ENCODE data around the gene NCR1. TPM values are rescaled to one million over a fixed set of nuclear protein-coding genes. Genes with fewer than 3 reads are reported as not detected.

Gene NCR1
- total and polyA plus RNA-seq, 2 donors from 2014 or later = 0.91 TPM; not detected in 1

DNA sequence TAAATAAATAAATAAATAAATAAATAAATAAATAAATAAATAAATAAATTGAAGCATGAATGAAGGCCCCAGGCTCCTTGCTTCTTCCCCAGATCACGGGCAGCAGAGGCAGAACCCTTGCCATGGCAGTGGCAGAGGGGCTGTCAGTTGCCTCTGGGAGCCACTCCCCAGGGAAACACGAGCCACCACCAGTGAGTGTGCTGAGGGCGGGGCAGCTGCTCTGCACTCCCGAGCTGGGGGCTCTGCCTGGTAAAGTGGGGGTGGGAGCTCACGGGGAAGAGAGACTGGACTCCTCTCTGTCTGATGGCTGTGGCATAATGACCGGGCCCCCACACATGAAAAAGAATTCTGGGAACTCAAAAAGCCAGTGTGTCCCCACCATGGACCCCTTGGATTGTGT lies 24.1 kb upstream of the NCR1 start:
- Histone ChIP-seq H3K4me3 (ENCODE audit: low read length in 3 of 3) (no peak overlapping the region), H3K9me3 (ENCODE audit: control insufficient read depth in 2 of 3, insufficient read depth in 1 of 3, low read length in 3 of 3) (no peaks in the 10 kb centered on the region), H3K27me3 (ENCODE audit: control insufficient read depth, insufficient read depth, low read length) (no peaks in the 10 kb centered on the region), H3K36me3 (ENCODE audit: control insufficient read depth in 2 of 3, insufficient read depth in 3 of 3, low read length in 3 of 3) (no peaks in the 10 kb centered on the region), H3K27ac (ENCODE audit: low read depth in 2 of 2, low read length in 2 of 2) (no peak overlapping the region), H3K9ac (ENCODE audit: low read length in 3 of 3) (no peak overlapping the region), H3K4me1 (ENCODE audit: control insufficient read depth in 2 of 3, insufficient read depth in 2 of 3, low read depth in 1 of 3, low read length in 3 of 3) (no peaks in the 10 kb centered on the region)
- DNase-seq (no peak), FAIRE-seq (no peak)
- intact Hi-C loops (cut with DNase I) = no loop called here
- TF ChIP-seq, protein P1, sequence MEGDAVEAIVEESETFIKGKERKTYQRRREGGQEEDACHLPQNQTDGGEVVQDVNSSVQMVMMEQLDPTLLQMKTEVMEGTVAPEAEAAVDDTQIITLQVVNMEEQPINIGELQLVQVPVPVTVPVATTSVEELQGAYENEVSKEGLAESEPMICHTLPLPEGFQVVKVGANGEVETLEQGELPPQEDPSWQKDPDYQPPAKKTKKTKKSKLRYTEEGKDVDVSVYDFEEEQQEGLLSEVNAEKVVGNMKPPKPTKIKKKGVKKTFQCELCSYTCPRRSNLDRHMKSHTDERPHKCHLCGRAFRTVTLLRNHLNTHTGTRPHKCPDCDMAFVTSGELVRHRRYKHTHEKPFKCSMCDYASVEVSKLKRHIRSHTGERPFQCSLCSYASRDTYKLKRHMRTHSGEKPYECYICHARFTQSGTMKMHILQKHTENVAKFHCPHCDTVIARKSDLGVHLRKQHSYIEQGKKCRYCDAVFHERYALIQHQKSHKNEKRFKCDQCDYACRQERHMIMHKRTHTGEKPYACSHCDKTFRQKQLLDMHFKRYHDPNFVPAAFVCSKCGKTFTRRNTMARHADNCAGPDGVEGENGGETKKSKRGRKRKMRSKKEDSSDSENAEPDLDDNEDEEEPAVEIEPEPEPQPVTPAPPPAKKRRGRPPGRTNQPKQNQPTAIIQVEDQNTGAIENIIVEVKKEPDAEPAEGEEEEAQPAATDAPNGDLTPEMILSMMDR (IDR thresholded peaks at IDR 0.05; ENCODE audit: borderline replicate concordance, extremely low read depth, insufficient read depth) = no peak

DNA sequence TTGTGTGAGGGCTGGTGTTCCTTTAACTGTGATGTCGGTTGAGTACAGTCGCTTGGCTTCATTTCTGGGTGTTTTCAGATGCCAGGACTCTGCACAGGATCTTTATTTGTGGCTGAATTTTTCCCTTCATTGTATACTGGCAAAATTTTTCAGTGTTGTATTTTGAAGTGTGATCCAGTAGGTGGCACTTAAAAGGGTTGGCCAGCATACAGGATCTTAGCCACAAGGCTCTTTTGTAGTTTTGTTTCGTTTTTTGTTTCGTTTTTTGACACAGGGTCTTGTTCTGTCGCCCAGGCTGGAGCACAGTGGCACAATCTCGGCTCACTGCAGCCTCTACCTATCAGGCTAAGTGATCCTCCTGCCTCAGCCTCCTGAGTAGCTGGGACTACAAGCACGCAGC lies 23.2 kb upstream of the NCR1 start:
- intact Hi-C loops (cut with DNase I) = no loop called here
- Histone ChIP-seq H3K27me3 (ENCODE audit: control insufficient read depth, insufficient read depth, low read length) (no peaks in the 10 kb centered on the region), H3K4me1 (ENCODE audit: control insufficient read depth in 2 of 3, insufficient read depth in 2 of 3, low read depth in 1 of 3, low read length in 3 of 3) (no peaks in the 10 kb centered on the region), H3K9me3 (ENCODE audit: control insufficient read depth in 2 of 3, insufficient read depth in 1 of 3, low read length in 3 of 3) (no peaks in the 10 kb centered on the region), H3K36me3 (ENCODE audit: control insufficient read depth in 2 of 3, insufficient read depth in 3 of 3, low read length in 3 of 3) (no peaks in the 10 kb centered on the region), H3K27ac (ENCODE audit: low read depth in 2 of 2, low read length in 2 of 2) (no peak overlapping the region), H3K9ac (ENCODE audit: low read length in 3 of 3) (no peak overlapping the region), H3K4me3 (ENCODE audit: low read length in 3 of 3) (no peak overlapping the region)
- FAIRE-seq (no peak), DNase-seq (no peak)
- TF ChIP-seq, protein P1 (IDR thresholded peaks at IDR 0.05; ENCODE audit: borderline replicate concordance, extremely low read depth, insufficient read depth) = no peak

DNA sequence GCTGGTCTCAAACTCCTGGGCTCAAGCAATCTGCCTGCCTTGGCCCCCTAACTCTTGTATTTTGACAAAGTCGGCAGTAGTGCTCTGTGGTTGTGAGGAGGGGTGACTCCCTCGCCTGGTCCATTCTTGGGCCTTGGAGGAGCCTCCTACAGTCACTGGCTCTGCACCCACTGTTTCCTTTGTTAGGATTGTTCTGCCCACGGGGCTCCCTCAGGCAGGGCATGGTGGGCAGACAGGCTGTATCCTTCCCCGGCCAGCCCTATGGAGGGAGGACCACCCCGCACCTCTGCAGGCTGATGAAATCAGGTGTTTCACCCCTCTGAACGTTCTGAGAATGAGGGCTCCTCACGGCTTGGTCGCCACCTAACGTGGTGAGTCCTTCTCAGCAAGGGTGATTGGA lies 22.7 kb upstream of the NCR1 start:
- FAIRE-seq (no peak), DNase-seq (no peak)
- no peaks in the 10 kb centered on the region for H3K27me3 ChIP-seq (ENCODE audit: control insufficient read depth, insufficient read depth, low read length)
- no peak overlapping the region for H3K9ac ChIP-seq (ENCODE audit: low read length in 3 of 3)
- TF ChIP-seq, protein P1 (IDR thresholded peaks at IDR 0.05; ENCODE audit: borderline replicate concordance, extremely low read depth, insufficient read depth) = no peak
- H3K36me3 ChIP-seq (ENCODE audit: control insufficient read depth in 2 of 3, insufficient read depth in 3 of 3, low read length in 3 of 3) = no peaks in the 10 kb centered on the region
- H3K9me3 ChIP-seq (ENCODE audit: control insufficient read depth in 2 of 3, insufficient read depth in 1 of 3, low read length in 3 of 3) = no peaks in the 10 kb centered on the region
- intact Hi-C loops (cut with DNase I) = no loop called here
- no peak overlapping the region for H3K4me3 ChIP-seq (ENCODE audit: low read length in 3 of 3)
- no peaks in the 10 kb centered on the region for H3K4me1 ChIP-seq (ENCODE audit: control insufficient read depth in 2 of 3, insufficient read depth in 2 of 3, low read depth in 1 of 3, low read length in 3 of 3)
- H3K27ac ChIP-seq (ENCODE audit: low read depth in 2 of 2, low read length in 2 of 2) = no peak overlapping the region

DNA sequence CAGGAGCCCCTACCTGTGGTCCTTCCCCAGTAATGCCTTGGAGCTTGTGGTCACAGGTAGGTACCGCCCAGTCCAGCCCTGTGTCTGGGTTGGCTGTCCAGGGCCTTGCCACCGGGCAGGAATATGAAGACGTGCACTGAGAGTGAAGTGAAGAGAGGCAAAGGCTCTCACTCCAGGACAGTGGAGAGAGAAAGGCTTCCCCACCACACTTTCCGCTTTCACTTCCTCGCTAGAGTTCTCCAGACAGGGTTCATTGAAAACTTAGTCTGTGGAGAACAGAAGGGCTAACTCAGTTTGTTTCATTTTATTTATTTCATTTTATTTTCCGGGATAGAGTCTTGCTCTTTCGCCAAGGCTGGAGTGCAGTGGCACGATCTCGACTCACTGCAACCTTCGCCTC lies 17.7 kb upstream of the NCR1 start:
- FAIRE-seq (no peak), DNase-seq (no peak)
- H3K4me3 ChIP-seq (ENCODE audit: low read length in 3 of 3) = no peak overlapping the region
- TF ChIP-seq, protein P1 (IDR thresholded peaks at IDR 0.05; ENCODE audit: borderline replicate concordance, extremely low read depth, insufficient read depth) = no peak
- H3K36me3 ChIP-seq (ENCODE audit: control insufficient read depth in 2 of 3, insufficient read depth in 3 of 3, low read length in 3 of 3) = no peaks in the 10 kb centered on the region
- no peak overlapping the region for H3K9ac ChIP-seq (ENCODE audit: low read length in 3 of 3)
- intact Hi-C loops (cut with DNase I) = no loop called here
- H3K4me1 ChIP-seq (ENCODE audit: control insufficient read depth in 2 of 3, insufficient read depth in 2 of 3, low read depth in 1 of 3, low read length in 3 of 3) = no peaks in the 10 kb centered on the region
- no peaks in the 10 kb centered on the region for H3K27me3 ChIP-seq (ENCODE audit: control insufficient read depth, insufficient read depth, low read length)
- H3K27ac ChIP-seq (ENCODE audit: low read depth in 2 of 2, low read length in 2 of 2) = no peak overlapping the region
- no peaks in the 10 kb centered on the region for H3K9me3 ChIP-seq (ENCODE audit: control insufficient read depth in 2 of 3, insufficient read depth in 1 of 3, low read length in 3 of 3)

Measured in kidney (tissue), 14 donors.